EL (cell line): Measurements from ENCODE around the gene ABHD16A.

Experiments used
- DNase-seq: peaks from one replicate; pipeline ENCODE4 v3.0.0-alpha.2; 2016

Gene ABHD16A

DNA sequence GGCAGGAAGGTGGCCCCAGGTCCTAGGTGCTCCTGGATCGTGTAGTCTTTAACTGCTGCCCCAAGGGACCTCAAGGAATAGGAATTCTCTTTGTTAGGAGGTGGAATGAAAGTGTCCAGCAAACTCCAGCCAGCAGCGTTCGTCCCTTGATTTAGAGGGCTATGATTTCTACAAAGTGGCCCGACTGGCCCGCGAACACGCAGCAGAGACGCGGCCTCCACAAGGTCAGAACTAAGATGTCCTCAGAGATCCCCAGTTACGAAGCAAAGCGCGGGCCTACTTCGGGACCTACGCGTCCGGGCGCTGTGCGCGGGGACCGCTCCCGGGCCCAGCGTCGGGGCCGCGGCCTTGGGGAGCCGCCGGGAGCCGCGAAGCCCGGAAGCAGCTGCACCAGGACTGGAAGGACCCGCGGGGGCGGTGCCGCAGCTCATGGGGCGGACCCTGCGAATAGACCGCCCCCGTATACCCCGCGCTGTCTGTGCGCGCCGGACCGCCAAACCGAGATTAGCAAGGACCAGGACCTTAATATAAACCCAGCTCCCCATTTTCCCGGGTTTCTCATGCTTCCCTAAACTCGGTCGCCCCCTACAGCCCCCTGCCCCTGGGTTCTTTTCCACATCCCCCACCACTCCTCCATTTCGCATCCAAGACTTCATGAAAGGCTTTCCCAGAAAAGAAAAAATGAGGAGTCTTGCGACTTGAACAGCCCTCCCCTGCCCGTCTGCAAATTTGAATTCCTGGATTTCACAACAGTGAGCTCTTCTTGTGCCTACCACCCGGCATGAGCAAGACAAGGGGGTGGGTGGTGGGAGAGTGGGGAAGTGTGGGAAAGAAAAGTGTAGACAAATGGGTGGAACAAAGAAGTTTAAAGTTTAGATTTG lies 42.5 kb downstream of the ABHD16A start, which contains the start of gene C6orf47:
Gene C6orf47 (minus strand): TSS at position 398 of the 881 bp plus-strand sequence. CDS start 831 bp downstream, outside the sequence.
- peak; percentile 85 for DNase-seq

GRCh38 chr6:31659649-31660380 lies 43.3 kb downstream of the ABHD16A start:
- DNase-seq = peak; percentile 39

GRCh38 chr6:31658983-31659648 lies 44.0 kb downstream of the ABHD16A start:
- no peak for DNase-seq

DNA sequence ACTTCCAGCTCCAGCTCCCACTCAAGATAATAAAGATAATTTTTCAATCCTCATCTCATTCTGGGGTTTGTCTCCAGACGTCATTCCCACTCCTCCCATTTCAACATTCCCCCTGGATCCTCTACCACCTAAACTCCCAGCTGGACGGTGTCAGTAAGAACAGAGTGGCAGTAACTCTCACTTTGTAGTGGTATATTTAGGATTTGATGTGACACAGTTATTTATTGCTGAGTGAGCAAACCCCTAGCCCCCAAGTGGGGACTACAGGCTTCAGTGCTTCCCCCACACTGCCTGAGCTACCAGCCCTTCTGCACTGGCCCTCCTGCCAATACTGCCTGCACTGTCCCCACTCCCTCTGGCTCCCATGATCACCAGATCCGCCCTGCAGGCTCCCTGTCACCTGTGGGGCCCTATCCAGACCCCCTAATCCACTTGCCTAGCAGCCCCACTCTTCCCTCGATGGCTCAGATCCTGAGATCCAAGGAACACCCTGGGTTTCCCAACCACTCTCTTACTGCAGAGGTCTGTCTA lies 44.9 kb downstream of the ABHD16A start:
- no peak for DNase-seq

GRCh38 chr6:31657406-31658157 lies 45.5 kb downstream of the ABHD16A start:
- DNase-seq = no peak

GRCh38 chr6:31655349-31656237 lies 47.5 kb downstream of the ABHD16A start, which contains the start of gene APOM:
Gene APOM (plus strand): TSS chr6:31655894. CDS start chr6:31655967, 73 bp downstream.
- no peak for DNase-seq

- no peak for DNase-seq
These were observed 48.4 kb downstream of the ABHD16A start for GRCh38 chr6:31654574-31655348.

GRCh38 chr6:31652925-31653724 lies 50.0 kb downstream of the ABHD16A start:
- no peak for DNase-seq

DNA sequence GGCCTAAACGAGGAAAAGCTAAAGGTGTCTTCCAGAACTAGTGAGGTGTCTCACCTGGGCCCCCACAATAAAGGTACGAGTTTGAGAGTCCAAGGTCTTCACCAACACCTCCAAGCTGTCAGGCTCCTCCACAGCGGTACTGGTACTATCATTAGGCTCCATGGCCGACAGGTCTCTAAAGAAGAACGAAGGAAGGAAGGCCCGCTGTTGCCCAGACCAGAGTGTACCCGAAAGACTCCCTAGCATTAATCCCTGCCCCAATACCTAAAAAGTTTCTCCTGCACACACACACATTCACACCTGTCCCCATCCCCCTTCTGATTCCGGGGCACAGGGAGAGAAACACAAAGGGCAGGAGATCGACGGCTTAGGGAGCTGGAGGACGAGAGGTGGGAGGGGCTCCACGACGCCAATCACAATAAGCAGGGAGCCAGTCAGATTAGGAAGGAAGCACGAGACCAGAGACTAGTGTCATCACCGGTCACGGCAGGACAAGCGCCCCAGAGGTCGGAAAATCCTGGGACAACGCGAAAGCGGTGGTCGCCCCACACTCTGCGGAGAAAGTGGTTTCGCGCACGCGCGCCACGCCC lies 51.4 kb downstream of the ABHD16A start:
- DNase-seq = peak; percentile 85

GRCh38 chr6:31645325-31645724 lies 57.8 kb downstream of the ABHD16A start:
- no peak for DNase-seq

DNA sequence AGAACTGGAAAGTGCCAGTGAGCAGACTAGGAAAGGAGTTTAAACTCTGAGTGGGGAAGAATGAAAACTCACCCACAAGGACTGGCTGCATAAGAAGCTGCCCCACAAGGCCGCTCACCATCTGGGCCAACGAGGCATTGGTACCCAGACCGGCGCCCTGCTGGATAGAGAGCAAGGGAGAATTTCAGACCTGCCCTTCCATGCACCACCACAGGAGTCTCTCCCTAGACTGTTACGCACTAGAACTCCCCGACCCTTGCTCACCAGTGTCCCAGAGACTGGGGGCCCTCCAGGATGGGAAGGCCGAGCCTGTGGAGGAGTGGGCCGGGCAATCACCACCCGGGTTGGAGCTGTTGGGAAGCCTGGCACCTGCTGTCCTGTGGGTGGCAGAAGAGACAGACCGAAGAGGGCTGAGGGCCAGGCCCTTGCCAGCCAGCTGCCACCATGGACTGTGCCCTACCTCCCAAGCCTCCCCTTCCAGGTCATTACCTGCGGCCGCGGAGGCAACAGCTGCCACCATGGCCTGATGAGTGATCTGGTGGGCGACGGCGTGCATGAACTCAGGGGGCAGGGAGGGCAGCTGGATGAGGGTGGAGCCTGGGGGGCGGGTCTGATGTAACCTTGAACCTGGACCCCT lies 59.2 kb downstream of the ABHD16A start:
- no peak for DNase-seq

- no peak for DNase-seq
These were observed 60.1 kb downstream of the ABHD16A start for GRCh38 chr6:31642798-31643570.

DNA sequence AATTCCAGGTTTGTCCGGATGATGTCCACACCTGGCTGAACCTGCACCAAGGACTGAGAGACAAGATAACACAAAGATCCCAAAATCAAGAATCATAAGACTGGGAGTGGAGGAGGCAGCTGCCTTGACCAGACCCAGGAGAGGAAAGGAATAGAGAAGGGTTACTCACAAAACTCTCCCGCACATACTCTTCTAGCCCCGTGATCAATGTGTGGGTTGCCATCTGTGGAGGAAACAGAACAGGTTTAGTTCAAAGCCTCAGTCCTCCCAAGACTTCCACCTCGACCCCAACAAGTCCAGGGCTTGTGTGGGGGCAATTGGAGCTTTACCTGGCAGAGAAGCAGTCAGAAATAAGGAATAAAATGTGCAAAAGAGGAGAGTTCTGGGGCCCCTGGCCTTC lies 61.8 kb downstream of the ABHD16A start:
- no peak for DNase-seq

GRCh38 chr6:31640612-31641011 lies 62.5 kb downstream of the ABHD16A start:
- no peak for DNase-seq

- DNase-seq = peak; percentile 75
These were observed 63.7 kb downstream of the ABHD16A start for GRCh38 chr6:31639449-31639861.

DNA sequence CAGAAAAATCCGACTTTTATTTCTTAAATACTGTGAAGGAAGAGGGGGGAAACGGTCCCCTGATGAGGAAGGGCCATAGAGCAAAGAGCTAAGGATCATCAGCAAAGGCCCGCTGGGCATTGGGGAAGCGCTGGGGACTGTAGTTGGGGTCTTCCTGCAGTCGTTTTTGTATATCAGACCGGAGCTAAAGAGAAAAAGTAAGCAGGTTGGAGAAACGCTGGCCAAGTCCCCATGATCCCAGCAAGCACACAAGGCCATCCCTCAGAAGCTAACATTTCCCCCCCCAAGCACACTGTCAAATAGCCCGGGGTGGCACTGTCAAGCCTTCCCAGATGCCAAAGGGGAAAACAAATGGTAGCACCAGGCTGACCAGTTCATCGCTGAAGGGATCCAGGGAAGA lies 64.1 kb downstream of the ABHD16A start:
- no peak for DNase-seq
